MM.1S (cell line): ENCODE data around the gene PRMT7.

ENCODE experiments used
- EZH2 ChIP-seq: fragments of 300-600 bp; sonication (generic); optimal IDR thresholded peaks from 2 replicates; pipeline ENCODE3; 2017; ENCODE audit warnings: low read depth, mild to moderate bottlenecking, antibody characterized with exemption, low read length, mixed read lengths
- EZH2phosphoT487 ChIP-seq: fragments of 300-600 bp; sonication (generic); IDR thresholded peaks from 2 replicates; pipeline ENCODE4 v1.6.1; 2018; ENCODE audit warnings: antibody characterized with exemption, low read length
- TF ChIP-seq, protein P1 (sequence below): fragments of 300-600 bp; sonication (generic); IDR thresholded peaks from 2 replicates; pipeline ENCODE4 v1.5.1; 2016; ENCODE audit warnings: antibody characterized with exemption, low read length, mixed read lengths

DNA sequence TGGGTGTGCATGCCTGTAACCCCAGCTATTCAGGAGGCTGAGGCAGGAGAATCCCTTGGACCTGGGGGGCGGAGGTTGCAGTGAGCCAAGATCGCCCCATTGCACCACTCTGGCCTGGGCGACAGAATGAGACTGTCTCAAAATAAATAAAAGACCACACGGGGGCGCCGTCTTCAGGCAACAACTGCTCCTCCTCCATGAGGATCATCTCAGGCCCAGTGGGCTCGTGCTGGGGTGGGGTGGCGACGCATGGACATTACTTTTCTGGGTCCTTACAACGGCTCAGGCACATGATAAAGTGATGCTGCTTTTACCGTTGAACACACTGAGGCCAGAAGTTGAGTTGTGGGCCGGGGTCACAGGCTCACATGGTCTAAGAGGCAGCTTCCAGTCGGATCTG lies 56.2 kb downstream of the PRMT7 start:
- TF ChIP-seq, protein P1, sequence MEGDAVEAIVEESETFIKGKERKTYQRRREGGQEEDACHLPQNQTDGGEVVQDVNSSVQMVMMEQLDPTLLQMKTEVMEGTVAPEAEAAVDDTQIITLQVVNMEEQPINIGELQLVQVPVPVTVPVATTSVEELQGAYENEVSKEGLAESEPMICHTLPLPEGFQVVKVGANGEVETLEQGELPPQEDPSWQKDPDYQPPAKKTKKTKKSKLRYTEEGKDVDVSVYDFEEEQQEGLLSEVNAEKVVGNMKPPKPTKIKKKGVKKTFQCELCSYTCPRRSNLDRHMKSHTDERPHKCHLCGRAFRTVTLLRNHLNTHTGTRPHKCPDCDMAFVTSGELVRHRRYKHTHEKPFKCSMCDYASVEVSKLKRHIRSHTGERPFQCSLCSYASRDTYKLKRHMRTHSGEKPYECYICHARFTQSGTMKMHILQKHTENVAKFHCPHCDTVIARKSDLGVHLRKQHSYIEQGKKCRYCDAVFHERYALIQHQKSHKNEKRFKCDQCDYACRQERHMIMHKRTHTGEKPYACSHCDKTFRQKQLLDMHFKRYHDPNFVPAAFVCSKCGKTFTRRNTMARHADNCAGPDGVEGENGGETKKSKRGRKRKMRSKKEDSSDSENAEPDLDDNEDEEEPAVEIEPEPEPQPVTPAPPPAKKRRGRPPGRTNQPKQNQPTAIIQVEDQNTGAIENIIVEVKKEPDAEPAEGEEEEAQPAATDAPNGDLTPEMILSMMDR = peak; percentile 26
- no peak for TF ChIP-seq EZH2
- TF ChIP-seq EZH2phosphoT487 = no peak
